Cardiac fibroblast (primary cell): ENCODE measurements around the gene VPS25.
A peak's percentile ranks its signal among the peaks of the same experiment; 100 is the strongest.

Experiments used
- DNase-seq, 2 donors: peaks; one replicate each; pipeline versions ENCODE4 v3.0.0 to v3.0.0-alpha.2; 2010; ENCODE audit warnings: low read depth in 2 of 2
- H3K4me3 ChIP-seq, 2 donors: replicated peaks in 1 of 2; 1 replicate in 1 of 2; 2 replicates in 1 of 2; pipeline ENCODE4 v1.5.1; 2011; ENCODE audit warnings: low read depth in 2 of 2, low read length in 2 of 2, mild to moderate bottlenecking in 2 of 2, moderate library complexity in 1 of 2
- TF ChIP-seq, protein P1 (sequence below): IDR thresholded peaks from one replicate; pipeline ENCODE4 v1.5.1; 2011; ENCODE audit warnings: low read depth, mild to moderate bottlenecking, low read length, inconsistent platforms

VPS25 gene

GRCh38 chr17:42780851-42781638, 7.8 kb downstream of the VPS25 start:
- H3K4me3 ChIP-seq: peak overlapping the region; percentile 61 to 81
- TF ChIP-seq, protein P1, sequence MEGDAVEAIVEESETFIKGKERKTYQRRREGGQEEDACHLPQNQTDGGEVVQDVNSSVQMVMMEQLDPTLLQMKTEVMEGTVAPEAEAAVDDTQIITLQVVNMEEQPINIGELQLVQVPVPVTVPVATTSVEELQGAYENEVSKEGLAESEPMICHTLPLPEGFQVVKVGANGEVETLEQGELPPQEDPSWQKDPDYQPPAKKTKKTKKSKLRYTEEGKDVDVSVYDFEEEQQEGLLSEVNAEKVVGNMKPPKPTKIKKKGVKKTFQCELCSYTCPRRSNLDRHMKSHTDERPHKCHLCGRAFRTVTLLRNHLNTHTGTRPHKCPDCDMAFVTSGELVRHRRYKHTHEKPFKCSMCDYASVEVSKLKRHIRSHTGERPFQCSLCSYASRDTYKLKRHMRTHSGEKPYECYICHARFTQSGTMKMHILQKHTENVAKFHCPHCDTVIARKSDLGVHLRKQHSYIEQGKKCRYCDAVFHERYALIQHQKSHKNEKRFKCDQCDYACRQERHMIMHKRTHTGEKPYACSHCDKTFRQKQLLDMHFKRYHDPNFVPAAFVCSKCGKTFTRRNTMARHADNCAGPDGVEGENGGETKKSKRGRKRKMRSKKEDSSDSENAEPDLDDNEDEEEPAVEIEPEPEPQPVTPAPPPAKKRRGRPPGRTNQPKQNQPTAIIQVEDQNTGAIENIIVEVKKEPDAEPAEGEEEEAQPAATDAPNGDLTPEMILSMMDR: no peak
- peak in 1 of 2 donors; percentile 17 for DNase-seq

DNA sequence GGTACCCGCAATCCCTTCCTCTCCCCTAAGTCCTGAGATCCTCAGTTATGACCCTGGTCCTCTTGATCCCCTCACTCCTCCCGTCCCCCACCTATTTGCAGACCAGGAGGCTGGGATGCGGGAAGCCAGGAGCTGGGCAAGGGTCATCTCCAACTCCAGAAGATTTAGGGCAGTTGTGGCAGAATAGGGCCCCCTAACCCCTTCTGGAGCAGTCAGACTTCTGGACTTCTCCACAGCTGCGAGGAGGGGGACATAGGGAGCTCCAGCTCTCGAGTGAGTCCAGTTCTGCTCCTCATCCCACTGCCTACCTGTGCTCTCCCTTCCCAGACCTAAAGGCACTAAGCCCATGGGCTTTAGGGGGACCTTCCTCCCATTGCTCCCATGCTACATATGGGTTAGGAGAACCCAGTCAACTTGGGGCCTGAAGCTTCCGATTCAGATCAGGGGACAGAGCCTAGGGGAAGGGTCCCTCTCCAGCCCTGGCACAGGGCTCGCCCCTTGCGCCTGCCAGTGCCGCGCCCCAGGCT, 8.5 kb downstream of the VPS25 start:
- no peak for DNase-seq
- peak overlapping the region; percentile 61 to 81 for H3K4me3 ChIP-seq
- TF ChIP-seq, protein P1: no peak

- TF ChIP-seq, protein P1: no peak
- peak overlapping the region; percentile 61 to 81 for H3K4me3 ChIP-seq
- peak; percentile 35 to 46 for DNase-seq
Measured at GRCh38 chr17:42782166-42783061, 9.2 kb downstream of the VPS25 start.

GRCh38 chr17:42783062-42783790, 10.0 kb downstream of the VPS25 start:
- peak overlapping the region in 1 of 2 donors; percentile 81 for H3K4me3 ChIP-seq
- TF ChIP-seq, protein P1: no peak
- peak; percentile 76 to 91 for DNase-seq

- peak overlapping the region in 1 of 2 donors; percentile 30 for H3K4me3 ChIP-seq
Measured at GRCh38 chr17:42783791-42784138, 10.5 kb downstream of the VPS25 start.

GRCh38 chr17:42784409-42784808, 11.2 kb downstream of the VPS25 start:
- peak in 1 of 2 donors; percentile 14 for DNase-seq
- TF ChIP-seq, protein P1: no peak
- no peak overlapping the region for H3K4me3 ChIP-seq

More at GRCh38 chr17:42783791-42784138, 10.5 kb downstream of the VPS25 start:
- peak in 1 of 2 donors; percentile 17 for DNase-seq
- TF ChIP-seq, protein P1: no peak
